Neural cell (in vitro differentiated cells): ENCODE results near the gene C16orf90. TPM values are rescaled to one million over a fixed set of nuclear protein-coding genes. Genes with fewer than 3 reads are reported as not detected.

ENCODE experiments used
- H2AFZ ChIP-seq: fragments of 200-600, 300-800 bp; sonication (generic), shearing (Covaris generic); 2 replicates; pipeline ENCODE4 v1.6.0; 2014; ENCODE audit warnings: low read depth, mild to moderate bottlenecking, antibody characterized with exemption, low read length, moderate library complexity
- H3F3A ChIP-seq: fragments of 200-600 bp; shearing (Covaris generic); 2 replicates; pipeline ENCODE4 v1.6.1; 2016; ENCODE audit warnings: mild to moderate bottlenecking, moderate library complexity, mixed read lengths, antibody characterized with exemption, low read length; ENCODE audit not compliant: insufficient read depth, poor library complexity, severe bottlenecking
- H3K27ac ChIP-seq: fragments of 200-600, 300-800 bp; sonication (generic), shearing (Covaris generic); 2 replicates; pipeline ENCODE4 v1.5.1; 2014; ENCODE audit warnings: mild to moderate bottlenecking, low read length, moderate library complexity
- H3K27me3 ChIP-seq: fragments of 300-800, 200-600 bp; sonication (generic), shearing (Covaris generic); 2 replicates; pipeline ENCODE4 v1.6.0; 2014; ENCODE audit warnings: mild to moderate bottlenecking, low read depth, low read length, moderate library complexity; ENCODE audit not compliant: insufficient read depth
- H3K36me3 ChIP-seq: fragments of 300-800, 200-600 bp; sonication (generic), shearing (Covaris generic); 2 replicates; pipeline ENCODE4 v1.5.1; 2014; ENCODE audit warnings: mild to moderate bottlenecking, antibody characterized with exemption, low read length, moderate library complexity; ENCODE audit not compliant: insufficient read depth
- H3K4me2 ChIP-seq: fragments of 300-800, 200-600 bp; sonication (generic), shearing (Covaris generic); 2 replicates; pipeline ENCODE4 v1.6.0; 2014; ENCODE audit warnings: mild to moderate bottlenecking, low read length
- H3K4me3 ChIP-seq: fragments of 300-800, 200-600 bp; sonication (generic), shearing (Covaris generic); 2 replicates; pipeline ENCODE4 v1.5.1; 2014; ENCODE audit warnings: mild to moderate bottlenecking, low read length, moderate library complexity
- H3K79me2 ChIP-seq: fragments of 200-600 bp; shearing (Covaris generic); replicated peaks from 2 replicates; pipeline ENCODE4 v1.6.0; 2014; ENCODE audit warnings: mild to moderate bottlenecking, low read length, moderate library complexity; ENCODE audit not compliant: insufficient read depth
- H3K9ac ChIP-seq: fragments of 300-800, 200-600 bp; sonication (generic), shearing (Covaris generic); 2 replicates; pipeline ENCODE4 v1.6.1; 2016; ENCODE audit warnings: mild to moderate bottlenecking, low read length, mixed read lengths
- H3K9me2 ChIP-seq: fragments of 200-600 bp; shearing (Covaris generic); 2 replicates; pipeline ENCODE4 v1.6.1; 2016; ENCODE audit warnings: mild to moderate bottlenecking, low read length, mixed read lengths; ENCODE audit not compliant: insufficient read depth
- H3K9me3 ChIP-seq: fragments of 200-600, 300-800 bp; sonication (generic), shearing (Covaris generic); 2 replicates; pipeline ENCODE4 v1.6.1; 2016; ENCODE audit warnings: mild to moderate bottlenecking, mixed run types, low read length, moderate library complexity, mixed read lengths
- H4K20me1 ChIP-seq: fragments of 200-600 bp; shearing (Covaris generic); 2 replicates; pipeline ENCODE4 v1.6.1; 2016; ENCODE audit warnings: mild to moderate bottlenecking, mixed run types; ENCODE audit not compliant: insufficient read depth
- CTCF ChIP-seq: fragments of 450-650 bp; IDR thresholded peaks from 2 replicates; pipeline ENCODE4 v1.5.1; 2014; ENCODE audit warnings: antibody characterized with exemption, mild to moderate bottlenecking, moderate library complexity; ENCODE audit not compliant: poor library complexity, severe bottlenecking
- EP300 ChIP-seq: fragments of 450-650 bp; conservative IDR thresholded peaks from 2 replicates; pipeline ENCODE4 v1.6.1; 2014; ENCODE audit warnings: antibody characterized with exemption, mild to moderate bottlenecking, moderate library complexity; ENCODE audit not compliant: poor library complexity, severe bottlenecking
- EZH2 ChIP-seq: fragments of 200-600, 300-800 bp; shearing (Covaris generic), sonication (generic); IDR thresholded peaks from 2 replicates; pipeline ENCODE4 v1.6.1; 2014; ENCODE audit warnings: antibody characterized with exemption, low read length, borderline replicate concordance, mild to moderate bottlenecking; ENCODE audit not compliant: insufficient read depth, poor library complexity, severe bottlenecking
- MXI1 ChIP-seq: fragments of 450-650 bp; conservative IDR thresholded peaks from 2 replicates; pipeline ENCODE4 v1.6.1; 2014; ENCODE audit warnings: antibody characterized with exemption, mild to moderate bottlenecking; ENCODE audit not compliant: poor library complexity, severe bottlenecking
- POLR2AphosphoS5 ChIP-seq: IDR thresholded peaks from 2 replicates; pipeline ENCODE4 v1.6.1; 2012
- RAD21 ChIP-seq: fragments of 450-650 bp; conservative IDR thresholded peaks from 2 replicates; pipeline ENCODE4 v1.6.1; 2014; ENCODE audit warnings: antibody characterized with exemption, mild to moderate bottlenecking, moderate library complexity
- SMC3 ChIP-seq: fragments of 450-650 bp; conservative IDR thresholded peaks from 2 replicates; pipeline ENCODE4 v1.6.1; 2014; ENCODE audit warnings: antibody characterized with exemption, mild to moderate bottlenecking, moderate library complexity; ENCODE audit not compliant: poor library complexity
- TAF1 ChIP-seq: IDR thresholded peaks from 2 replicates; pipeline ENCODE4 v1.6.1; 2012; ENCODE audit warnings: low read depth
- polyA plus RNA-seq: library from polyadenylated mRNA; depleted of rRNA; stranded (reverse); fragments of >200 nt; gene quantifications from 2 replicates; pipeline ENCODE4 v1.2.3, GENCODE V29; 2014
- TF ChIP-seq, protein P1 (sequence below): IDR thresholded peaks from 2 replicates; pipeline ENCODE4 v1.6.1; 2012; ENCODE audit warnings: borderline replicate concordance

The C16orf90 gene
- polyA plus RNA-seq, 1 donor from 2014 or later, result not detected

GRCh38 chr16:3515897-3516296, 20.6 kb upstream of the C16orf90 start:
- Histone ChIP-seq H4K20me1 (no peaks in the 10 kb centered on the region), H3K27me3 (no peaks in the 10 kb centered on the region), H2AFZ (no peak overlapping the region), H3K9me3 (no peaks in the 10 kb centered on the region), H3K4me2 (no peak overlapping the region), H3K9me2 (no peaks in the 10 kb centered on the region), H3K27ac (no peak overlapping the region), H3K9ac (no peak overlapping the region), H3K79me2 (no peaks in the 10 kb centered on the region), H3K4me3 (no peak overlapping the region), H3F3A (no peaks in the 10 kb centered on the region), H3K36me3 (no peaks in the 10 kb centered on the region)
- TF ChIP-seq RAD21 (no peak), EP300 (no peak), POLR2AphosphoS5 (no peak), TAF1 (no peak), SMC3 (no peak), MXI1 (no peak), EZH2 (no peak), CTCF (no peak)
- TF ChIP-seq, protein P1, sequence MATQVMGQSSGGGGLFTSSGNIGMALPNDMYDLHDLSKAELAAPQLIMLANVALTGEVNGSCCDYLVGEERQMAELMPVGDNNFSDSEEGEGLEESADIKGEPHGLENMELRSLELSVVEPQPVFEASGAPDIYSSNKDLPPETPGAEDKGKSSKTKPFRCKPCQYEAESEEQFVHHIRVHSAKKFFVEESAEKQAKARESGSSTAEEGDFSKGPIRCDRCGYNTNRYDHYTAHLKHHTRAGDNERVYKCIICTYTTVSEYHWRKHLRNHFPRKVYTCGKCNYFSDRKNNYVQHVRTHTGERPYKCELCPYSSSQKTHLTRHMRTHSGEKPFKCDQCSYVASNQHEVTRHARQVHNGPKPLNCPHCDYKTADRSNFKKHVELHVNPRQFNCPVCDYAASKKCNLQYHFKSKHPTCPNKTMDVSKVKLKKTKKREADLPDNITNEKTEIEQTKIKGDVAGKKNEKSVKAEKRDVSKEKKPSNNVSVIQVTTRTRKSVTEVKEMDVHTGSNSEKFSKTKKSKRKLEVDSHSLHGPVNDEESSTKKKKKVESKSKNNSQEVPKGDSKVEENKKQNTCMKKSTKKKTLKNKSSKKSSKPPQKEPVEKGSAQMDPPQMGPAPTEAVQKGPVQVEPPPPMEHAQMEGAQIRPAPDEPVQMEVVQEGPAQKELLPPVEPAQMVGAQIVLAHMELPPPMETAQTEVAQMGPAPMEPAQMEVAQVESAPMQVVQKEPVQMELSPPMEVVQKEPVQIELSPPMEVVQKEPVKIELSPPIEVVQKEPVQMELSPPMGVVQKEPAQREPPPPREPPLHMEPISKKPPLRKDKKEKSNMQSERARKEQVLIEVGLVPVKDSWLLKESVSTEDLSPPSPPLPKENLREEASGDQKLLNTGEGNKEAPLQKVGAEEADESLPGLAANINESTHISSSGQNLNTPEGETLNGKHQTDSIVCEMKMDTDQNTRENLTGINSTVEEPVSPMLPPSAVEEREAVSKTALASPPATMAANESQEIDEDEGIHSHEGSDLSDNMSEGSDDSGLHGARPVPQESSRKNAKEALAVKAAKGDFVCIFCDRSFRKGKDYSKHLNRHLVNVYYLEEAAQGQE, result no peak

- Histone ChIP-seq H2AFZ (no peak overlapping the region), H3K9me2 (no peaks in the 10 kb centered on the region), H3K36me3 (no peaks in the 10 kb centered on the region), H3K27ac (no peak overlapping the region), H4K20me1 (no peaks in the 10 kb centered on the region), H3K4me2 (no peak overlapping the region), H3F3A (no peaks in the 10 kb centered on the region), H3K9me3 (no peaks in the 10 kb centered on the region), H3K79me2 (no peaks in the 10 kb centered on the region), H3K9ac (no peak overlapping the region), H3K4me3 (no peak overlapping the region), H3K27me3 (no peaks in the 10 kb centered on the region)
- TF ChIP-seq RAD21, result no peak
- TF ChIP-seq, protein P1, result no peak
- no peak for TF ChIP-seq TAF1
- no peak for TF ChIP-seq MXI1
- TF ChIP-seq CTCF, result no peak
- no peak for TF ChIP-seq EP300
- TF ChIP-seq EZH2, result no peak
- no peak for TF ChIP-seq POLR2AphosphoS5
Measured at GRCh38 chr16:3514621-3515020, 19.3 kb upstream of the C16orf90 start.
